ENCODE results near the gene DHRS9.

DNA sequence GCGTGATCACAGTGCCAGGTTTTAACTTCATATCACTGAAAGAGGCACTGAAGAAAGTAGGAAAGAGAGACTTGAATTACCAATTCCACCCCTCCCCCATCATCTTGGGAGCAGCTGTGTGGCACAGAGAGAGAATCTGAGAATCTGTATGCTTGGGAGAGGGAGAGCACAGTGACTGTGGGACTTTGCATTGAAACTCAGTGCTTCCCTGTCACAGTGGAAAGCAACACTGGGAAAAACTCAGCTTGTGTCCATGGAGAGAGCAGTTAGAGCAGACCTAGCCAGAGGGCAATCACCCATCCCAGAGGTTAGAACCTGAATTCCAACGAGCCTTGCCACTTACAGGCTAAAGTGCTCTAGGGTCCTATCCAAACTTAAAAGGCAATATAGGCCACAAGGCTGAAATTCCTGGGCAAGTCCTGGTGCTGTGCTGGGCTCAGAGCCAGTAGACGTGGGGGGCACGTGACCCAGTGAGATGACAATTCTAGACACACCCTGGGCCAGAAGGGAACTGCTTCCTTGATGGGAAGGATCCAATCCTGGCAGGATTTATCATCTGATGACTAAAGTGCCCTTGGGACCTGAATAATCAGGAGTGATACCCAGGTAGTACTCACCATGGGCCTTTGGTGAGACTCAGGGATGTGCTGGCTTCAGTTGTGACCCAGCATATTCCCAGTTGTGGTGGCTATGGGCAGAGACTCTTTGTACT lies 22.8 kb upstream of the DHRS9 start:
- TF ChIP-seq EZH2 (optimal IDR thresholded peaks at IDR 0.05; ENCODE audit: low read depth, low read length) = no peak
- TF ChIP-seq, protein P1, sequence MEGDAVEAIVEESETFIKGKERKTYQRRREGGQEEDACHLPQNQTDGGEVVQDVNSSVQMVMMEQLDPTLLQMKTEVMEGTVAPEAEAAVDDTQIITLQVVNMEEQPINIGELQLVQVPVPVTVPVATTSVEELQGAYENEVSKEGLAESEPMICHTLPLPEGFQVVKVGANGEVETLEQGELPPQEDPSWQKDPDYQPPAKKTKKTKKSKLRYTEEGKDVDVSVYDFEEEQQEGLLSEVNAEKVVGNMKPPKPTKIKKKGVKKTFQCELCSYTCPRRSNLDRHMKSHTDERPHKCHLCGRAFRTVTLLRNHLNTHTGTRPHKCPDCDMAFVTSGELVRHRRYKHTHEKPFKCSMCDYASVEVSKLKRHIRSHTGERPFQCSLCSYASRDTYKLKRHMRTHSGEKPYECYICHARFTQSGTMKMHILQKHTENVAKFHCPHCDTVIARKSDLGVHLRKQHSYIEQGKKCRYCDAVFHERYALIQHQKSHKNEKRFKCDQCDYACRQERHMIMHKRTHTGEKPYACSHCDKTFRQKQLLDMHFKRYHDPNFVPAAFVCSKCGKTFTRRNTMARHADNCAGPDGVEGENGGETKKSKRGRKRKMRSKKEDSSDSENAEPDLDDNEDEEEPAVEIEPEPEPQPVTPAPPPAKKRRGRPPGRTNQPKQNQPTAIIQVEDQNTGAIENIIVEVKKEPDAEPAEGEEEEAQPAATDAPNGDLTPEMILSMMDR (IDR thresholded peaks at IDR 0.05; ENCODE audit: low read length) = no peak
- no peak for TF ChIP-seq EZH2phosphoT487 (IDR thresholded peaks at IDR 0.05; ENCODE audit: low read length)
